ENCODE results near the gene USP17L13. TPM values are rescaled to one million over a fixed set of nuclear protein-coding genes. Genes with fewer than 3 reads are reported as not detected.

USP17L13 gene, protein sequence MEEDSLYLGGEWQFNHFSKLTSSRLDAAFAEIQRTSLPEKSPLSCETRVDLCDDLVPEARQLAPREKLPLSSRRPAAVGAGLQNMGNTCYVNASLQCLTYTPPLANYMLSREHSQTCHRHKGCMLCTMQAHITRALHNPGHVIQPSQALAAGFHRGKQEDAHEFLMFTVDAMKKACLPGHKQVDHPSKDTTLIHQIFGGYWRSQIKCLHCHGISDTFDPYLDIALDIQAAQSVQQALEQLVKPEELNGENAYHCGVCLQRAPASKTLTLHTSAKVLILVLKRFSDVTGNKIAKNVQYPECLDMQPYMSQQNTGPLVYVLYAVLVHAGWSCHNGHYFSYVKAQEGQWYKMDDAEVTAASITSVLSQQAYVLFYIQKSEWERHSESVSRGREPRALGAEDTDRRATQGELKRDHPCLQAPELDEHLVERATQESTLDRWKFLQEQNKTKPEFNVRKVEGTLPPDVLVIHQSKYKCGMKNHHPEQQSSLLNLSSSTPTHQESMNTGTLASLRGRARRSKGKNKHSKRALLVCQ
- total RNA-seq: not detected

GRCh38 chr4:9224596-9224995, at the start of gene USP17L13:
Gene USP17L13 (plus strand): TSS chr4:9224896. CDS start chr4:9224896, 0 bp downstream.

GRCh38 chr4:9210357-9210756, 14.3 kb upstream of the USP17L13 start, which contains the start of gene USP17L10:
Gene USP17L10 (plus strand): TSS chr4:9210657. CDS start chr4:9210657, 0 bp downstream.

GRCh38 chr4:9215105-9215504, 9.6 kb upstream of the USP17L13 start, which contains the start of gene USP17L11:
Gene USP17L11 (plus strand): TSS chr4:9215405. CDS start chr4:9215405, 0 bp downstream.

GRCh38 chr4:9219852-9220251, 4.8 kb upstream of the USP17L13 start, which contains the start of gene USP17L12:
Gene USP17L12 (plus strand): TSS chr4:9220152. CDS start chr4:9220152, 0 bp downstream.

DNA sequence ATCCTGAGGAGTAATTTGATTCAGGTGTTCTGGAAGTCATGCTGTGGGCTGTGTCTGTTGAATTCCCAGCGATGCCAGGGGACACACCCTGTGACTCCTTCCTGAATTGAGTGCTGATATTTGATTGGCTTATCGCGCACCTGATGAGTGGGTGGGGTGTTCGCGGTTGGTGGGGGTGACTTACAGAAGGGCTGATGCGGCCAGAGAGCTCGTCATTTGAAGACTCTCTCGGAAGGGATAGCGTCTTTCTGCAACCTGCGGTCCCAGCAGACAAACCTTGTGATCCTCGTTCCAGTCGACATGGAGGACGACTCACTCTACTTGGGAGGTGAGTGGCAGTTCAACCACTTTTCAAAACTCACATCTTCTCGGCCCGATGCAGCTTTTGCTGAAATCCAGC, 9.4 kb downstream of the USP17L13 start, which contains the start of gene USP17L15:
Gene USP17L15 (plus strand): TSS at position 301 of the 400 bp plus-strand sequence. CDS start 0 bp downstream, at position 301.

GRCh38 chr4:9243579-9243978, 18.9 kb downstream of the USP17L13 start, which contains the start of gene USP17L17:
Gene USP17L17 (plus strand): TSS chr4:9243879. CDS start chr4:9243879, 0 bp downstream.

DNA sequence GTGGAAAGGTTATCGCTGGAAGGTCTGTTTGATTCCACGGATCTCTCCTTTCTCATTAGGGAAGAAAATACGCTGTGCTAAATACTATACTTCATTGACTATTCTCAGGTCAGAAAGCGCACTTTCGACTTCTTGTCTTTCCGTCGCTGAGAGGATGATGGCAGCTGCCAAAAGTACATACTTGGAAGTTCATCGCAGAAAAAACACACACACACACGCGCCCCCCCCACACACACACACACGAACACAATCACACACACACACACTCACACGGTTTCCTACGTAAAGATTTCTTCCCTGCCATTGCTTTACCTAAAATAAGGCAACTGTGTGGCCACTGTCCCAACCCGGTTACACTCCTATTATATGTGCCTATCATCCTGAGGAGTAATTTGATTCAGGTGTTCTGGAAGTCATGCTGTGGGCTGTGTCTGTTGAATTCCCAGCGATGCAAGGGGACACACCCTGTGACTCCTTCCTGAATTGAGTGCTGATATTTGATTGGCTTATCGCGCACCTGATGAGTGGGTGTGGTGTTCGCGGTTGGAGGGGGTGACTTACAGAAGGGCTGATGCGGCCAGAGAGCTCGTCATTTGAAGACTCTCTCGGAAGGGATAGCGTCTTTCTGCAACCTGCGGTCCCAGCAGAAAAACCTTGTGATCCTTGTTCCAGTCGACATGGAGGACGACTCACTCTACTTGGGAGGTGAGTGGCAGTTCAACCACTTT, 23.4 kb downstream of the USP17L13 start, which contains the start of gene USP17L18:
Gene USP17L18 (plus strand): TSS at position 678 of the 728 bp plus-strand sequence. CDS start 0 bp downstream, at position 678.

DNA sequence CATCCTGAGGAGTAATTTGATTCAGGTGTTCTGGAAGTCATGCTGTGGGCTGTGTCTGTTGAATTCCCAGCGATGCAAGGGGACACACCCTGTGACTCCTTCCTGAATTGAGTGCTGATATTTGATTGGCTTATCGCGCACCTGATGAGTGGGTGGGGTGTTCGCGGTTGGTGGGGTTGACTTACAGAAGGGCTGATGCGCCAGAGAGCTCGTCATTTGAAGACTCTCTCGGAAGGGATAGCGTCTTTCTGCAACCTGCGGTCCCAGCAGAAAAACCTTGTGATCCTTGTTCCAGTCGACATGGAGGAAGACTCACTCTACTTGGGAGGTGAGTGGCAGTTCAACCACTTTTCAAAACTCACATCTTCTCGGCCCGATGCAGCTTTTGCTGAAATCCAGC, 28.4 kb downstream of the USP17L13 start, which contains the start of gene USP17L19:
Gene USP17L19 (plus strand): TSS at position 301 of the 400 bp plus-strand sequence. CDS start 0 bp downstream, at position 301.

GRCh38 chr4:9257824-9258223, 33.1 kb downstream of the USP17L13 start, which contains the start of gene USP17L20:
Gene USP17L20 (plus strand): TSS chr4:9258124. CDS start chr4:9258124, 0 bp downstream.

DNA sequence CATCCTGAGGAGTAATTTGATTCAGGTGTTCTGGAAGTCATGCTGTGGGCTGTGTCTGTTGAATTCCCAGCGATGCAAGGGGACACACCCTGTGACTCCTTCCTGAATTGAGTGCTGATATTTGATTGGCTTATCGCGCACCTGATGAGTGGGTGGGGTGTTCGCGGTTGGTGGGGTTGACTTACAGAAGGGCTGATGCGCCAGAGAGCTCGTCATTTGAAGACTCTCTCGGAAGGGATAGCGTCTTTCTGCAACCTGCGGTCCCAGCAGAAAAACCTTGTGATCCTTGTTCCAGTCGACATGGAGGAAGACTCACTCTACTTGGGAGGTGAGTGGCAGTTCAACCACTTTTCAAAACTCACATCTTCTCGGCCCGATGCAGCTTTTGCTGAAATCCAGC, 37.9 kb downstream of the USP17L13 start, which contains the start of gene USP17L21:
Gene USP17L21 (plus strand): TSS at position 301 of the 400 bp plus-strand sequence. CDS start 0 bp downstream, at position 301.

DNA sequence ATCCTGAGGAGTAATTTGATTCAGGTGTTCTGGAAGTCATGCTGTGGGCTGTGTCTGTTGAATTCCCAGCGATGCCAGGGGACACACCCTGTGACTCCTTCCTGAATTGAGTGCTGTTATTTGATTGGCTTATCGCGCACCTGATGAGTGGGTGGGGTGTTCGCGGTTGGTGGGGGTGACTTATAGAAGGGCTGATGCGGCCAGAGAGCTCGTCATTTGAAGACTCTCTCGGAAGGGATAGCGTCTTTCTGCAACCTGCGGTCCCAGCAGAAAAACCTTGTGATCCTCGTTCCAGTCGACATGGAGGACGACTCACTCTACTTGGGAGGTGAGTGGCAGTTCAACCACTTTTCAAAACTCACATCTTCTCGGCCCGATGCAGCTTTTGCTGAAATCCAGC, 42.6 kb downstream of the USP17L13 start, which contains the start of gene USP17L22:
Gene USP17L22 (plus strand): TSS at position 301 of the 400 bp plus-strand sequence. CDS start 0 bp downstream, at position 301.

Other genes starting within 250 kb of the USP17L13 start
- not detected for gene FAM90A26, start 54.5 kb upstream of the USP17L13 start, total RNA-seq
- gene USP17L10, start 14.2 kb upstream of the USP17L13 start, total RNA-seq: not detected
- gene USP17L11, start 9.5 kb upstream of the USP17L13 start, total RNA-seq: not detected
- gene USP17L12, start 4.7 kb upstream of the USP17L13 start, total RNA-seq: not detected
- gene USP17L15, start 9.5 kb downstream of the USP17L13 start, total RNA-seq: not detected
- gene USP17L17, start 19.0 kb downstream of the USP17L13 start, total RNA-seq: not detected
- not detected for gene USP17L18, start 23.7 kb downstream of the USP17L13 start, total RNA-seq
- not detected for gene USP17L19, start 28.5 kb downstream of the USP17L13 start, total RNA-seq
- not detected for gene USP17L20, start 33.2 kb downstream of the USP17L13 start, total RNA-seq
- not detected for gene USP17L21, start 38.0 kb downstream of the USP17L13 start, total RNA-seq
- not detected for gene USP17L22, start 42.7 kb downstream of the USP17L13 start, total RNA-seq
- gene USP17L24, start 100.3 kb downstream of the USP17L13 start, total RNA-seq: not detected
- not detected for gene USP17L25, start 105.0 kb downstream of the USP17L13 start, total RNA-seq
- gene USP17L26, start 109.8 kb downstream of the USP17L13 start, total RNA-seq: not detected
- not detected for gene USP17L5, start 114.5 kb downstream of the USP17L13 start, total RNA-seq
- gene USP17L27, start 119.3 kb downstream of the USP17L13 start, total RNA-seq: not detected
- gene USP17L28, start 124.0 kb downstream of the USP17L13 start, total RNA-seq: not detected
- gene USP17L29, start 128.7 kb downstream of the USP17L13 start, total RNA-seq: not detected
- gene USP17L30, start 138.2 kb downstream of the USP17L13 start, total RNA-seq: not detected
- not detected for gene DEFB131A, start 219.5 kb downstream of the USP17L13 start, total RNA-seq